Liver (tissue), 9 donors: ENCODE measurements around the gene PCDHGB6. TPM values are rescaled to one million over a fixed set of nuclear protein-coding genes. Genes with fewer than 3 reads are reported as not detected.

Source experiments
- DNase-seq: peaks from one replicate; pipeline ENCODE4 v3.0.0-alpha.2; 2017; ENCODE audit warnings: low spot score
- H3K27ac ChIP-seq, 2 donors: one replicate each; pipeline ENCODE4 v1.7.0; 2013; ENCODE audit warnings: inconsistent platforms in 2 of 2, low read length in 2 of 2, control low read depth in 1 of 2, low read depth in 1 of 2, mild to moderate bottlenecking in 1 of 2
- H3K27me3 ChIP-seq, 4 donors: one replicate each; pipeline versions ENCODE4 v1.6.1 to v1.7.0; 2013; ENCODE audit warnings: low read length in 3 of 4, inconsistent platforms in 1 of 4, mild to moderate bottlenecking in 1 of 4, moderate library complexity in 1 of 4; ENCODE audit not compliant: control insufficient read depth in 4 of 4, insufficient read depth in 4 of 4
- H3K36me3 ChIP-seq, 4 donors: one replicate each; pipeline versions ENCODE4 v1.6.1 to v1.7.0; 2013; ENCODE audit warnings: low read length in 3 of 4, mild to moderate bottlenecking in 3 of 4, low read depth in 1 of 4, moderate library complexity in 1 of 4; ENCODE audit not compliant: control insufficient read depth in 4 of 4, insufficient read depth in 3 of 4
- H3K4me1 ChIP-seq, 4 donors: one replicate each; pipeline versions ENCODE4 v1.6.1 to v1.7.0; 2013; ENCODE audit warnings: low read length in 3 of 4, mild to moderate bottlenecking in 3 of 4, moderate library complexity in 1 of 4; ENCODE audit not compliant: control insufficient read depth in 4 of 4, insufficient read depth in 4 of 4
- H3K4me3 ChIP-seq, 3 donors: one replicate each; pipeline versions ENCODE4 v1.6.1 to v1.7.0; 2013; ENCODE audit warnings: low read length in 3 of 3, control low read depth in 1 of 3, low read depth in 1 of 3, mild to moderate bottlenecking in 1 of 3
- H3K9ac ChIP-seq, 2 donors: one replicate each; pipeline ENCODE4 v1.7.0; 2013; ENCODE audit warnings: low read length in 2 of 2, mild to moderate bottlenecking in 2 of 2, moderate library complexity in 2 of 2, control low read depth in 1 of 2, low read depth in 1 of 2
- H3K9me3 ChIP-seq, 4 donors: one replicate each; pipeline versions ENCODE4 v1.6.1 to v1.7.0; 2013; ENCODE audit warnings: low read length in 3 of 4; ENCODE audit not compliant: control insufficient read depth in 4 of 4
- ATF3 ChIP-seq: IDR thresholded peaks from 2 replicates; pipeline ENCODE4 v1.6.1; 2016; ENCODE audit warnings: antibody characterized with exemption
- EGR1 ChIP-seq, 2 donors: IDR thresholded peaks; 2 replicates each; pipeline ENCODE4 v1.6.1; 2016 to 2018; ENCODE audit warnings: antibody characterized with exemption in 2 of 2, low read depth in 2 of 2
- FOXA1 ChIP-seq: IDR thresholded peaks from 2 replicates; pipeline ENCODE4 v1.6.1; 2016; ENCODE audit warnings: antibody characterized with exemption
- FOXA2 ChIP-seq: IDR thresholded peaks from 2 replicates; pipeline ENCODE4 v1.6.1; 2016; ENCODE audit warnings: antibody characterized with exemption
- HNF4G ChIP-seq: IDR thresholded peaks from 2 replicates; pipeline ENCODE4 v1.6.1; 2016; ENCODE audit warnings: antibody characterized with exemption
- JUND ChIP-seq, 2 donors: IDR thresholded peaks; 2 replicates each; pipeline ENCODE4 v1.6.1; 2016; ENCODE audit warnings: antibody characterized with exemption in 2 of 2
- NR2F2 ChIP-seq: IDR thresholded peaks from 2 replicates; pipeline ENCODE4 v1.6.1; 2016; ENCODE audit warnings: antibody characterized with exemption
- RAD21 ChIP-seq, 2 donors: IDR thresholded peaks; 2 replicates each; pipeline ENCODE4 v1.6.1; 2016; ENCODE audit warnings: antibody characterized with exemption in 2 of 2, mild to moderate bottlenecking in 2 of 2
- REST ChIP-seq: IDR thresholded peaks from 2 replicates; pipeline ENCODE4 v1.6.1; 2016; ENCODE audit warnings: antibody characterized with exemption, mild to moderate bottlenecking
- RXRA ChIP-seq, 2 donors: IDR thresholded peaks; 2 replicates each; pipeline ENCODE4 v1.6.1; 2017 to 2018; ENCODE audit warnings: antibody characterized with exemption in 2 of 2, mild to moderate bottlenecking in 1 of 2
- SP1 ChIP-seq: IDR thresholded peaks from 2 replicates; pipeline ENCODE4 v1.6.1; 2018; ENCODE audit warnings: antibody characterized with exemption, mild to moderate bottlenecking
- TAF1 ChIP-seq: conservative IDR thresholded peaks from 2 replicates; pipeline ENCODE4 v1.6.1; 2016; ENCODE audit warnings: antibody characterized with exemption, mild to moderate bottlenecking
- YY1 ChIP-seq: IDR thresholded peaks from 2 replicates; pipeline ENCODE4 v1.6.1; 2016; ENCODE audit warnings: antibody characterized with exemption, mild to moderate bottlenecking
- WGBS: extraction: QIAGEN DNeasy Blood & Tissue Kit; methylation state at CpG from one replicate; pipeline ENCODE4 v1.1.7; 2013; 5-methylcytosine and 5-hydroxymethylcytosine counted together
- polyA plus RNA-seq, 2 donors: library from polyadenylated mRNA; stranded (reverse) in 1 of 2; unstranded in 1 of 2; fragments of 200-250 nt in 1 of 2; fragments of >200 nt in 1 of 2; fragmentation: Nextera tagmentation in 1 of 2; extraction: Ambion mirVana in 1 of 2; gene quantifications; one replicate each; pipeline versions ENCODE4 v1.2.1 to v1.2.3, GENCODE V29; 2013 to 2015
- total RNA-seq, 2 donors: library from RNA; depleted of rRNA; stranded (reverse); fragments of >200 nt; gene quantifications; one replicate each; pipeline ENCODE4 v1.2.3, GENCODE V29; 2014
- TF ChIP-seq, protein P1 (sequence below): IDR thresholded peaks from 2 replicates; pipeline ENCODE4 v1.6.1; 2016; ENCODE audit warnings: antibody characterized with exemption
- TF ChIP-seq, protein P2 (sequence below): fragments of 150-350 bp; IDR thresholded peaks from 2 replicates; pipeline ENCODE4 v1.5.1; 2017; ENCODE audit warnings: improper control_type of control experiment, low read depth, low read length; ENCODE audit not compliant: missing input control
- donor health status: healthy.
- donor health status: healthy.
- donor health status: healthy.
- donor health status: healthy.
- donor health status: healthy.

Gene PCDHGB6
- total and polyA plus RNA-seq, 4 donors = 0.53 to 2.8 (median 1.6) TPM

DNA sequence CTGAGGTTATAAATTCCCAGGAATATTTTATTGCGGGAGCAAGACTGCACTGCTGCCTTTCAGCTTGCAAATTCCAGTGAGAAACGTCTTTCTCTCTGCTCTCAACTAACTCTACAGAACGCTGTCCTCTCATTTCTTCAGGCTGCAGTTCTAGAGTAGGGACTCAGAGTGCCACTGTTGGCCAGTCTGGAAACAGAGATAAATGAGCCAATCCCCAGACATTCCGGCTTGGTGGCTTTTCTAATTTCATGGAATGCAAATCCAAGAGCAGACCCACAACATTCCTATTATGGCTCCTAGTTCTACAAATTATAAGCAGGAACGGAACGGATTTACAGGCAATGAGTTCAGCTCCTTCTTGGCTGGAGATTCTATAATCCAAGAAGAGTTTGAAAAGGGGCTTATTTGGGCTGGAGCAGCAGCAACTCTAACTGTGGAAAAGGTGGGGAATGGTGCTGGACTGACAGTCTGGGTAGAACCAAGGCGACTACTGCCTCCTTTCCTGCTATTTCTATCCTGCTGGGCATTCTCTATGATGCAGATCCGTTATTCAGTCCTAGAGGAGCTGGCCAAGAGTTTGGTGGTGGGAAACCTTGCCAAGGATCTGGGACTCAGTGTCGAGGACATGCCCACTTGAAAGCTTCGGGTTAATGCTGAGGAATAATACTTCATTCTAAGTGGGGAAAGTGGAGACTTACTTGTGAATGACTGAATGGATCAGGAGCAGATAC is 31.8 kb downstream of the PCDHGB6 start:
- no peak overlapping the region for H3K9ac ChIP-seq
- no peaks in the 10 kb centered on the region for H3K4me1 ChIP-seq
- no peaks in the 10 kb centered on the region for H3K27me3 ChIP-seq
- H3K27ac ChIP-seq = no peak overlapping the region
- no peaks in the 10 kb centered on the region for H3K36me3 ChIP-seq
- no peak for DNase-seq
- peak overlapping the region in 1 of 3 donors; percentile 16 for H3K4me3 ChIP-seq
- 67% methylated on average over 10 of the region's 10 CpGs for WGBS
- H3K9me3 ChIP-seq = peaks cover 8 to 35% (median 13%) of the 10 kb centered on the region in 4 donors
- no peak for TF ChIP-seq TAF1
- no peak for TF ChIP-seq REST
- no peak for TF ChIP-seq ATF3
- TF ChIP-seq, protein P1, sequence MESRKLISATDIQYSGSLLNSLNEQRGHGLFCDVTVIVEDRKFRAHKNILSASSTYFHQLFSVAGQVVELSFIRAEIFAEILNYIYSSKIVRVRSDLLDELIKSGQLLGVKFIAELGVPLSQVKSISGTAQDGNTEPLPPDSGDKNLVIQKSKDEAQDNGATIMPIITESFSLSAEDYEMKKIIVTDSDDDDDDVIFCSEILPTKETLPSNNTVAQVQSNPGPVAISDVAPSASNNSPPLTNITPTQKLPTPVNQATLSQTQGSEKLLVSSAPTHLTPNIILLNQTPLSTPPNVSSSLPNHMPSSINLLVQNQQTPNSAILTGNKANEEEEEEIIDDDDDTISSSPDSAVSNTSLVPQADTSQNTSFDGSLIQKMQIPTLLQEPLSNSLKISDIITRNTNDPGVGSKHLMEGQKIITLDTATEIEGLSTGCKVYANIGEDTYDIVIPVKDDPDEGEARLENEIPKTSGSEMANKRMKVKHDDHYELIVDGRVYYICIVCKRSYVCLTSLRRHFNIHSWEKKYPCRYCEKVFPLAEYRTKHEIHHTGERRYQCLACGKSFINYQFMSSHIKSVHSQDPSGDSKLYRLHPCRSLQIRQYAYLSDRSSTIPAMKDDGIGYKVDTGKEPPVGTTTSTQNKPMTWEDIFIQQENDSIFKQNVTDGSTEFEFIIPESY = no peak
- TF ChIP-seq FOXA1 = no peak
- TF ChIP-seq NR2F2 = no peak
- no peak for TF ChIP-seq YY1
- TF ChIP-seq RAD21 (IDR thresholded peaks at IDR 0.05) = no peak
- no peak for TF ChIP-seq JUND (IDR thresholded peaks at IDR 0.05)
- TF ChIP-seq, protein P2, sequence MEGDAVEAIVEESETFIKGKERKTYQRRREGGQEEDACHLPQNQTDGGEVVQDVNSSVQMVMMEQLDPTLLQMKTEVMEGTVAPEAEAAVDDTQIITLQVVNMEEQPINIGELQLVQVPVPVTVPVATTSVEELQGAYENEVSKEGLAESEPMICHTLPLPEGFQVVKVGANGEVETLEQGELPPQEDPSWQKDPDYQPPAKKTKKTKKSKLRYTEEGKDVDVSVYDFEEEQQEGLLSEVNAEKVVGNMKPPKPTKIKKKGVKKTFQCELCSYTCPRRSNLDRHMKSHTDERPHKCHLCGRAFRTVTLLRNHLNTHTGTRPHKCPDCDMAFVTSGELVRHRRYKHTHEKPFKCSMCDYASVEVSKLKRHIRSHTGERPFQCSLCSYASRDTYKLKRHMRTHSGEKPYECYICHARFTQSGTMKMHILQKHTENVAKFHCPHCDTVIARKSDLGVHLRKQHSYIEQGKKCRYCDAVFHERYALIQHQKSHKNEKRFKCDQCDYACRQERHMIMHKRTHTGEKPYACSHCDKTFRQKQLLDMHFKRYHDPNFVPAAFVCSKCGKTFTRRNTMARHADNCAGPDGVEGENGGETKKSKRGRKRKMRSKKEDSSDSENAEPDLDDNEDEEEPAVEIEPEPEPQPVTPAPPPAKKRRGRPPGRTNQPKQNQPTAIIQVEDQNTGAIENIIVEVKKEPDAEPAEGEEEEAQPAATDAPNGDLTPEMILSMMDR = no peak
- no peak for TF ChIP-seq EGR1 (IDR thresholded peaks at IDR 0.05; ENCODE audit: low read depth in 2 of 2)
- TF ChIP-seq RXRA (IDR thresholded peaks at IDR 0.05) = no peak
- TF ChIP-seq SP1 = no peak
- no peak for TF ChIP-seq FOXA2

- Histone ChIP-seq H3K27me3 (no peaks in the 10 kb centered on the region), H3K27ac (no peak overlapping the region), H3K9ac (no peak overlapping the region), H3K4me1 (no peaks in the 10 kb centered on the region), H3K9me3 (peaks cover 8 to 33% (median 13%) of the 10 kb centered on the region in 4 donors), H3K36me3 (peaks cover 0 to under 1% (median 0%) of the 10 kb centered on the region in 4 donors), H3K4me3 (peak overlapping the region in 1 of 3 donors; percentile 31)
- 91% methylated on average over 9 of the region's 9 CpGs for WGBS
- DNase-seq = no peak
- TF ChIP-seq HNF4G = no peak
- TF ChIP-seq FOXA1 = no peak
- no peak for TF ChIP-seq RXRA (IDR thresholded peaks at IDR 0.05)
- no peak for TF ChIP-seq EGR1 (IDR thresholded peaks at IDR 0.05; ENCODE audit: low read depth in 2 of 2)
These were observed 32.5 kb downstream of the PCDHGB6 start for GRCh38 chr5:141440341-141440740.
